HG03066 (cell line): ENCODE measurements around the gene TRIM2.

ENCODE experiments used
- ATAC-seq: cut with Tn5 transposase; IDR thresholded peaks from one replicate; pipeline ENCODE4 v1.9.1; 2021; ENCODE audit warnings: low read depth; ENCODE audit not compliant: unreplicated experiment

The TRIM2 gene

GRCh38 chr4:153221783-153222706 lies 17.8 kb downstream of the TRIM2 start:
- ATAC-seq, result peak; percentile 31

- peak; percentile 64 for ATAC-seq
Observed at GRCh38 chr4:153222707-153223426, 18.6 kb downstream of the TRIM2 start.

- no peak for ATAC-seq
Observed at GRCh38 chr4:153223427-153223801, 19.2 kb downstream of the TRIM2 start.

- ATAC-seq, result no peak
Observed at GRCh38 chr4:153223930-153224329, 19.7 kb downstream of the TRIM2 start.

- ATAC-seq, result no peak
Observed at GRCh38 chr4:153224474-153224873, 20.2 kb downstream of the TRIM2 start.

- no peak for ATAC-seq
Observed at GRCh38 chr4:153227469-153228075, 23.3 kb downstream of the TRIM2 start.

GRCh38 chr4:153228512-153229140 lies 24.4 kb downstream of the TRIM2 start:
- no peak for ATAC-seq

- no peak for ATAC-seq
Observed at GRCh38 chr4:153229545-153229944, 25.3 kb downstream of the TRIM2 start.

GRCh38 chr4:153232768-153233167 lies 28.5 kb downstream of the TRIM2 start:
- ATAC-seq, result no peak

GRCh38 chr4:153233761-153234371 lies 29.6 kb downstream of the TRIM2 start:
- ATAC-seq, result no peak

- no peak for ATAC-seq
Observed at GRCh38 chr4:153234885-153235284, 30.6 kb downstream of the TRIM2 start.

GRCh38 chr4:153238135-153238919 lies 34.1 kb downstream of the TRIM2 start:
- ATAC-seq, result no peak

GRCh38 chr4:153239409-153239808 lies 35.2 kb downstream of the TRIM2 start:
- ATAC-seq, result no peak

- no peak for ATAC-seq
Observed at GRCh38 chr4:153241295-153241694, 37.1 kb downstream of the TRIM2 start.

- ATAC-seq, result peak; percentile 63
Observed at GRCh38 chr4:153241970-153242838, 38.0 kb downstream of the TRIM2 start.

GRCh38 chr4:153242839-153243324 lies 38.6 kb downstream of the TRIM2 start:
- ATAC-seq, result no peak

GRCh38 chr4:153243468-153243867 lies 39.2 kb downstream of the TRIM2 start:
- ATAC-seq, result no peak

- no peak for ATAC-seq
Observed at GRCh38 chr4:153244969-153245368, 40.7 kb downstream of the TRIM2 start.

- ATAC-seq, result no peak
Observed at GRCh38 chr4:153245775-153246174, 41.5 kb downstream of the TRIM2 start.
